ENCODE results near the gene HSP90AB1.

Gene HSP90AB1

DNA sequence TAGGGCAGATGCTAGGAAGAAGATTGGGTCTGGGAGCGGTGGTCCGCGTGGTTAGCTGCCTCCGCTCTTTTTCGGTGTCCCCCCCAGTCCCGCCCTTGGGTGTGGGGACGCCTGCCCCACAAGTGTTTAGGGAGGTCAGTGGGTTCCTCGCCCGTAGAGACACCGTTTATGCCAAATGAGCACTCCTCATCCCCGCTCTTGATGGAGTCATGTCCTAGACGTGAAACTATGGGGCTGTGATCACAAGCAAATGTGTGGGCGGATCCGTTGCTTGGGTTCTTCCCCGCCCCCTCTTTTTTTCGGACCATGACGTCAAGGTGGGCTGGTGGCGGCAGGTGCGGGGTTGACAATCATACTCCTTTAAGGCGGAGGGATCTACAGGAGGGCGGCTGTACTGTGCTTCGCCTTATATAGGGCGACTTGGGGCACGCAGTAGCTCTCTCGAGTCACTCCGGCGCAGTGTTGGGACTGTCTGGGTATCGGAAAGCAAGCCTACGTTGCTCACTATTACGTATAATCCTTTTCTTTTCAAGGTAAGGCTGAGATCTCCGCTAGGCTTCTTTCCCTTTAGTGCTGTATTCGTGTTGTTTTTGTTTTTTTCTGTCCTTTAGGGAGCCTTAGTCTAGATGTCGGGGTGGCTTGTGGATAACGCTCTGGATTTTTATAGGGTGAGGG lies at the start of gene HSP90AB1:
HSP90AB1 (plus strand) TSS at position 439 of the 675 bp plus-strand sequence. CDS start 1,529 bp downstream, outside the sequence.
- DNase-seq = peak; percentile 96

DNA sequence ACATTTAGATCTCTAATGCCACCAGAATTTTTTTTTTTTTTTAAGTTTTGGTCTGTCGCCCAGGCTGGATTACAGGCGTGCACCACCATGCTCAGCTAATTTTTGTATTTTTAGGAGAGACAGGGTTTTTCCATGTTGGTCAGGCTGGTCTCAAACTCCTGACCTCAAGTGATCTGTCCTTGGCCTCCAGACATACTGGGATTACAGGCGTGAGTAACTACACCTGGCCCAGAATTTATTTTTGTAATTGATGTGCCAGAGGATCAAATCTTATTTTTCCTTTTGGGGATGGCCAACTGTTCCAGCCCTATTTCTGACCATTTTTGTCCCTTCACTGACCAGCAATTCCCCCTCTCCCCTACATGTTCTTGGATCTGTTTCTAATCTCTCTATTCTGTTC lies 48.2 kb upstream of the HSP90AB1 start:
- DNase-seq = no peak

DNA sequence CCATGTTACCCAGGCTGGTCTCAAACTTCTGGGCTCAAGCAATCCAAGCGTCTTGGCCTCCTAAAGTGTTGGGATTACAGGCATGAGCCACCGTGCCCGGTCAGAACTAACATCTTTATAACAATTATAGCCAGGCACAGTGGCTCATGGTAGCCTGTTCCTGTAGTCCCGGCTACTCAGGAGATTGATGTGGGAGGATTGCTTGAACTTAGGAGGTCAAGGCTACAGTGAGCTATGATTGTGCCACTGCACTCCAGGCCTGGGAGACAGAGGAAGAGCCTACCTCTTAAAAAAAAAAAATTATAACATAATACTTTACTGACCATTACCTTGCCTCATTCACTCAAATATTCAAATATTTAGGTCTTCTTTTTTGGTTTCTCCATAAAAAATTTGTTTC lies 47.0 kb upstream of the HSP90AB1 start:
- no peak for DNase-seq

DNA sequence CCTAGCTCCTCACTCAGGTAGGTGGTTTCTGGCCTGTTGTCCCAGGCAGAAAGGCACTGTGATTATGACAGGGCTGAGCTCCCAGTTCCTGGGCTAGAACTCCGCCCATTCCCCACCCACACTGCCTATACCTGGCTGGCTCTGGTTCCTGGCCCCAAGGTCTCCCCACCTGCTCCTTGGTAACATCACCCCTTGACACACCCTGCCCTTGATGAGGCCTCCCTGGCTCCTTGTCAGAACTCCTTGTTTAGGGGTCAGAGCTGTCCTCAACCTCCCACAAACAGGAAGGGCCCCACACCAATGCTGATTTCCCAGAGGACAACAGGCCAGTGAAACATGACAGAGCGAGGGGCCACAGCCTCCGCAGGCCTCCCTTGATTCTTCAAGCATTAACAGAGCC lies 45.7 kb upstream of the HSP90AB1 start:
- DNase-seq = no peak

DNA sequence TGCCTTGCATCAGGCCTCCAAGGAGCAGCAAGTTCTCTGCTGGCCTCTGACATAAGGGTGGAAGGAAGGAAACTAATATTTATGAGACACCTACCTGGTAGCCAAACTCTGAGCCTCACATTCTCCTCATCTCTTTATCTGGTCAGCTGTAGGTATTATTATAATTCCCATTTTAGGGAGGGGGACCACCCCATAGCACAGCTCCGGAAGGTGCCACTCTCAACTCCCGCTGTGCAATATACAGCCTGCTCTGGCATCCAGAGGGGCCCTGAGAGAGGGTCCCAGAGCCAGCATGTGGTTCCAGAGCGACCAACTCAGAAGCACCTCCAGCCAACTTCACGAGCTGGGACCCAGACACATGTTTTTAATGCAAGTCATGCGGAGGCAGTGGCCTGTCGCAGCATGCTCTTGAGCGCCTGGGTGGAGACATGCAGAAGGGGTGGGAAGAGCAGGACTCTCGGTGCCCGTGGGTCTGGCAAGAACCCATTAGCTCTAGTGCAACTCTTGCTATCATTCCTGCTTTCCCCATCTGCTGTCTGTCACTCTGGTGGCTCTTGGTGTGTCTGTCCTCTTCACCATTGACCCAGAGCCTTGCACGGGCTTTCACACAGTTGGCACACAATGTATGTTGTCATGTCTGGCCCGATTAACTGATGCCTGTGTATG lies 45.1 kb upstream of the HSP90AB1 start:
- no peak for DNase-seq

DNA sequence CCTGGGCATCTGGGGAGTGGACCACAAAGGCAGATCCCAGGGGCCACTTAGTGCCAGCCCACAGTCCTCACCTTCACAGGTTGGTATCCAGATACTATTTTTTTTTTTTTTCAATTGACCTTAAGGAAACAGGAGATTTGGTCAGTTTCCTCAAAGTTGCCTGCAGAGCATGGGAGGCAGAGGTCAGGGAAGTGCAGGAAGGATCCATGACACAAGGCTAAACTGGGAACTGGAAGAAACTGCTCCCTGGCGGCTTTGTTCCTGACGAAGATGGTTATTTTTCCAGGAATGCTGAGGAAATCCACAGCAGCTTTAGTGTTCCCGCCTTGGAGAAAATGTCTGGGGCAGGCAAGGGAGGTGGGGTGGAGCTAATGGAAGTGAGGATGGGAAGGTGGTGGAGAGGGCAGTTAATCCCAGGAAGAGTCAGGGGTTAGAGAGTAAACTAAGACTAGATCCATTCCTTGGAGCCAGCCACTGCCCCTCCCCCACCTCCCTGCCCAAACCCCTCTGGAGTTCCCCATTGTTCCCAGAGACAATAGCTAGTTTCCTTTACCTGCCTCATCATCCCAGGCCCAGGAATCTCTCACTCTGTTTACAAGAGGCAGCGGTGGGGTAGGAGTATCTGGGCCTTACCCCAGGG lies 44.4 kb upstream of the HSP90AB1 start:
- no peak for DNase-seq

DNA sequence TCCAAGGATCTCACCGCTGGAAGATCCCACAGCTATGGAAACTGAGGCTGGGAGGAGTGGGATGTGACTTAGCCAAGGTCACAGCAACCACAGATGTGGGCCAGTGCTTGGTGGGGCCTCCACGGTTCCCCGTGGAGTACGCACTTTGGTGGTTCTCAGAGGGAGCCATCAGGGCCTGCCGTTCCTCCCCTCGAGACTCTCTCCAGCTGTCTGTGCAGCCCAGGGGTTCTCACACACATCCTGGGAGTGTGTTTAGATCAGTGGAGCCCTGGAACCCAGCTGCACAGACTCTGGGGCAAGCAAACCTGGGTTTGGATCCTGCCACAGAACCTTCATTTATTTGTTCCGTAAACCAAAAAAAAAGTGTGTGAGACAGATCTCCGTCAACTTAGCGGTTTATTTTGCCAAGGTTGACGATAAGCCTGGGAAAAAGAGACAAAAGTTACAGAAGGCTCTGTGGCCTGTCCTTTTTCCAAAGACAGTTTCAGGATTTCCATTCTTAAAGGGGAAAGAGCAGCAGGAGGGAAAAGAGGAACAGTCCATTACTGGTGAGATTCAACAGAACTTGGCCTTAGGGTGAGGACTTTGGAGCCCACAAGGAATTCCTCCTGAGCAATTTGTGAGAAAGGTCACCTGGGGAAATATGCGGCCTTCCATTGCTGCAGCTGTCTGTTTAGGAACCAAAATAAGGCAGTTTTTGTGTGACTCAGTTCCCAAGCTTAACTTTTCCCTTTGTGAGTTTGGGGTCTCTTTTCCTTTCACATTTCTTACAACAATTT lies 43.7 kb upstream of the HSP90AB1 start:
- no peak for DNase-seq

DNA sequence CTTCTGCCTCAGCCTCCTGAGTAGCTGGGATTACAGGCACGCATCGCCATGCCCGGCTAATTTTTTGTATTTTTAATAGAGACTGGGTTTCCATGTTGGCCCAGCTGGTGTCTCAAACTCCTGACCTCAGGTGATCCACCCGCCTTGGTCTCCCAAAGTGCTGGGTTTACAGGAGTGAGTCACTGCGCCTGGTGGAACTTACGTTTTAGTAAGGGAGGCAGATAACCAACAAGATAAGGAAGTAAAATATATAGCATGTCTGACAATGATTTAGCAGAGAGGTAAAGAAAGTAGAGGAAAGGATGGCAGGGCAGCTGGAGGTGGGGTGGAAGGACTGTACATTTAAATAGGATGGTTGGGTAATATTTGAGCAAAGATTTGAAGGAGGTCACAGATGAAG lies 42.9 kb upstream of the HSP90AB1 start:
- no peak for DNase-seq

DNA sequence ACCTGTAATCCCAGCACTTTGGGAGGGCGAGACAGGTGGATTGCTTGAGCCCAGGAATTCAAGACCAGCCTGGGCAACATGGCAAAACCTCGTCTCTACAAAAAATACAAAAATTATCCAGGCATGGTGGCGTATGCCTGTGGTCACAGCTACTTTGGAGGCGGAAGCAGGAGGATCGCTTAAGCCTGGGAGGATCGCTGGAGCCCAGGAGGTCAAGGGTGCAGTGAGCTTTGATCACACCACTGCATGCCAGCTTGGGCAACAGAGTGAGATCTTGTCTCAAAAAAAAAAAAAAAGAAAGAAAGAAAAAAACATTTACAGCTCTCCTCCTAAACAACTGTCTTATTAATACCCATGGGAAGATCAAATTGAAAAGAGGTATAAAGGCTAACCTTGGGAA lies 38.9 kb upstream of the HSP90AB1 start:
- no peak for DNase-seq

DNA sequence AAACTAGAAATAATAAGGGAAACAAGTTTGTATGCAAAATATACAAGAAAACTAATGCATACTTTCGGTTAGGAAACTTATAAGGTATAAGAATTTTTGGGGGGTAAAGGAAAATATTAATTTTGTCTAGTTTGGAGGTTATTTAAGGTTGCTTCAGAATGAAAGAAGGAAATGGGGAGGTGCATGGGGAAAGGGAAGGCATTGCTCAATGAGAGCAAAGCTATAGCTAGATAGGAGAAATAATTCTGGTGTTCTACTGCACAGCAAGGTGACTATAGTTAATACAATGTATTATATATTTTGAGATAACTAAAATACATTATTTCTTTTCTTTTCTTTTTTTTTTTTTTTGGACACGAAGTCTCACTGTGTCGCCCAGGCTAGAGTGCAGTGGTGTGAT lies 35.6 kb upstream of the HSP90AB1 start:
- DNase-seq = no peak

DNA sequence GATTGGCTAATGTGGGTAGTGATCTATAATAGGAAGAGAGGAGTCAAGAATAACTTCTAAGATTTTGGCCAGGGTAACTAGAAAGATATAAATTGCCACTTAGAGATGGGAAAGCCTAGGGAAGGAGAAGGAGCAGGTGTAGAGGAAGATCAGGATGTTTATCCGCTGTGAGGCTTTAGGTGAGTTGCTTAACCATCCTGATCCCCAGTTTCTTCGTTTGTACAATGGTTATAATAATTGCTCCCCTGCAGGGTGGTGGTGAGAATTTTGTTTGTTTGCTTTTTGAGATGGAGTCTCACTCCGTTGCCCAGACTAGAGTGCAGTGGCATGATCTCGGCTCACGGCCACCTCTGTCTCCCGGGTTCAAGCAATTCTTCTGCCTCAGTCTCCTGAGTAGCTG lies 32.6 kb upstream of the HSP90AB1 start:
- no peak for DNase-seq

DNA sequence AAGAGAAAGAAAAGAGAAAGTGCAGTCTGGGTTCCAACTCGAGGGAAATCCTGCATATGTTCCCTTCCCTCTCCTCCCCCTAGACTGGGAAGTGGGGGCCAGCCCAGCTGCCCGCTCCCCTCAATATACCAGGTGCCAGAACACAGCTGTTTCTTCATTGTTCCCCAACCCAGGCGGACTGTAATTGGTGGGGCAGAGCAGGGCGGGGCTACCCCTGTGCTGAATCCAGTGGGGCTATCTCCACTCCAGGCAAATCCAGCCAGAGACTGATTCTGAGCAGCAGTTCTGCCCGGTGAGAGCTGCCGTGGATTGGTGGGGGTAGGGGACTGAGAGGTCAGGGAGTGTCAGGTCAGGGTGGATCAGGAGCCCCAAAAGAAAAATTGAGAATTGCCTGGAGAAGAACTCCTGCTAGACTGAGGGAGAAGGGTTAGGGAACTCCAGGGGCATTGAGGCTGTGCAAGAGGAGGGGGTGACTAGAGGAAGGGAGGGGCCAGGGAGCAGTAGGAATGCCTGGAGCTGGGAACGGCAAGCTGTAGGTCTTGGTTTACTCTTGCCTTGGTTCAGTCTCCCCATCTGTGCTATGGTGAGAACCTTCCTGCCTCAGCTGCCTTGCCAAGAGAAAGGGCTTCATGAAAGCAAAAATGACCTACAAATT lies 30.1 kb upstream of the HSP90AB1 start, which contains the start of gene MYMX:
MYMX (plus strand) TSS at position 250 of the 655 bp plus-strand sequence. CDS start 546 bp downstream, outside the sequence.
- DNase-seq = no peak

DNA sequence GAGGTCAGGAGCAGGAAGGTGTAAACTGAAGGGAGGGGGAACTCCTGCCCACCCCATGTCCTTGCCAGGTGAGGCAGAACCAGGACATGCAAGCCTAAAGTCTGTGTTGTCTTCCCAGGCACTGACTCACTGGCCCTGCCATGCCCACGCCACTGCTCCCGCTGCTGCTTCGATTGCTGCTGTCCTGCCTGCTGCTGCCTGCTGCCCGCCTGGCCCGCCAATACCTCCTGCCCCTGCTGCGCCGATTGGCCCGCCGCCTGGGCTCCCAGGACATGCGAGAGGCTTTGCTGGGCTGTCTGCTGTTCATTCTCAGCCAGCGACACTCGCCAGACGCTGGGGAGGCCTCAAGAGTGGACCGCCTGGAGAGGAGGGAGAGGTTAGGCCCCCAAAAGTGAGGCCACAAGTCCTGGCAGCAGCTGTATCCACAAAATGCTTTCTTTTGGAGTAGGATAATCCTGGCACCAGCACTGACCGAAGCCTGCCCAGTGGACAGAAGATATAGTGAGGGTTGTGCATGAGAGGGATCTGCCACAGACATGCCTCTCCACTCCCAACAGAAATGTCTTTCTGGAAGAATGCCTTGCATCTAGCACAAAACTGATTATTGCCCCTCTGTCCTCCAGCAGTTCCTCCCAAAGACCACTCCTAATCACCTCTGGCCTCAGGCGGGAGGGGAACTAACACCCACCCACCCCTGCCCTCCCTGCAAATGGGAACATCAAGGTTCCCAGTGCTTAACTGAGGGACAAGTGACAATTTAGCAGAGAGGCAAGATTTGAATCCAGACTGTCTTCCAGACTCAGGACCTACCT lies 29.4 kb upstream of the HSP90AB1 start:
- DNase-seq = peak in 1 of 2 experiments; percentile 24

DNA sequence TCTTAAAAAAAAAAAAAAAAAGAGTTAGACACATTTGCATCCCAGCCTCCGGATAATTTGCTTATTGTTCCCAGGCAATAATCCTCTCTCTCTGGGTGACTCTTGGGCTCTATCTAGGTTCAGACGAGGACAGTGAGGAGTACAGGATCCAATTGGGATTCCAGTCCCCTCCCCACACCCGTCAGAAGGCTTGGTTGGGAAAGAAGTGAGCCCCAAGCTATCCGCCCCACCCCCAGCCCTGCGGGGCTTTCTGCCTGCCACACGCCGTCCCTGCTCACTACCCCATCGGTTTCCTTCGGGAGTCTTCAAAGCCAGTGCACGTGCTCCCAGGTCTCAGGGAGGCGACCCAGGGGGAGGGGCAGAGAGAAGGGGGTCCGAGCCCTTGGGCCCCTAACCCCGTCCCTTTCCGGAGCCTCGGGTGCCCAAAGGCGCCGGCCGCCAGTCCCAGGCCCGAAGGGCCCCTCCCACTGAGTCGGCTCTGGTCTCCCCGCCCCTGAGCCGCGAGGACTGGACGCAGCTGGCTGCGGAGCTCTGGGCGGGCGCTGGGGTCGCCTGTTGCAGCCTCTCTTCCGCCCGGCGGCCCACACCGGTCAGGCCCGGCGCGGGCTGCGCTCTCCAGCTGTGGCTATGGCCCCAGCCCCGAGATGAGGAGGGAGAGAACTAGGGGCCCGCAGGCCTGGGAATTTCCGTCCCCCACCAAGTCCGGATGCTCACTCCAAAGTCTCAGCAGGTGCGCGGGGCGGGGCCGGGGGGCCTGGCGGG lies 27.7 kb upstream of the HSP90AB1 start:
- peak; percentile 65 to 68 for DNase-seq

DNA sequence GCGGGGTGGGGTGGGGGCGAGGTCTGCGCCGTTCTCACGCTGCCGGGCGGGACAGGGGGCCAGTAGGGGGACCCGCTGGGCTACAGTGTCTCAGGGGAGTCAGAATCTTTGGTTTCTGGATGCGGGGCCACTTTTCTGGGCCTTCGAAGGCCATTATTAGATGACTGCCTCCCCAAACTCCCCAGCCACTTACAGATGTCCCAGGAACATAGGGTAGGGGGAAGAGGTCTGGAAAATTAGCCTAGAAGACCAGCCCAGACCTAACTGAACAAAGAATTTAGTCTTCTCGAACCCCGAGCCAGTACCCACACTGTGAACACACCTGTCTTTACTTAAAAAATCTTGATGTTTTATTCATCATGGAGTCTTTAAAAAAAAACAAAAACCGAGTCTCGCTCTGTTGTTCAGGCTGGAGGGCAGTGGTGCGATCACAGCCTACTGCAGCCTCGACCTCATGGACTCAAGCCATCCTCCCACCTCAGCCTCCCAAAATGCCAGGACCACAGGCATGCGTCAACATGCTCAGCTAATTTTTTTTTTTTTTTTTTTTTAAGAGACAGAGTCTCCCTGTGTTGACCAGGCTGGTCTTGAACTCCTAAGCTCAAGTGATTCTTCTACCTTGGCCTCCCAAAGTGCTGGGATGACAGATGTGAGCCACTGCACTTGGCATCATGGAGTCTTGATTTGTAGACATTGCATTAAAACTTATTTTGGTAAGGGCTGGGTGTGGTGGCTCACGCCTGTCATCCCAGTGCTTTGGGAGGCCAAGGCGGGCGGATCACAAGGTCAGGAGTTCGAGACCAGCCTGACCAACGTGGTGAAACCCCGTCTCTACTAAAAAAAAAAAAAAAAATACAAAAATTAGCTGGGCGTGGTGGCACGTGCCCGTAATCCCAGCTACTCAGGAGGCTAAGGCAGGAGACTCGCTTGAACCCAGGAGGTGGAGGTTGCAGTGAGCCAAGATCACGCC lies 26.8 kb upstream of the HSP90AB1 start:
- no peak for DNase-seq

DNA sequence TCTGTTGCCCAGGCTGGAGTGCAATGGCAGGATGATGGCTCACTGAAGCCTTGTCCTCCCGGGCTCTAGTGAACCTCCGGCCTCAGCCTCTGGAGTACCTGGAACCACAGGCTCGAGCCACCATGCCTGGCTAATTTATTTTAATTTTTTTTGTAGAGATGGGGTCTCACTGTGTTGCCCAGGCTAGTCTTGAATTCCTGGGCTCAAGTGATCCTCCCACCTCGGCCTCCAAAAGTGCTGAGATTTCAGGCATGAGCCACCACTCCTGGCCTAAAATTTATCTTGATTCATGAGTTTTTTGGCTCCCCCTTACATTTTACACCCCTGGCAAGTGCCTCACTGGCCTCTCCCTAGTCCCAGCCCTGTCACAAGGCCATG lies 26.0 kb upstream of the HSP90AB1 start:
- no peak for DNase-seq

DNA sequence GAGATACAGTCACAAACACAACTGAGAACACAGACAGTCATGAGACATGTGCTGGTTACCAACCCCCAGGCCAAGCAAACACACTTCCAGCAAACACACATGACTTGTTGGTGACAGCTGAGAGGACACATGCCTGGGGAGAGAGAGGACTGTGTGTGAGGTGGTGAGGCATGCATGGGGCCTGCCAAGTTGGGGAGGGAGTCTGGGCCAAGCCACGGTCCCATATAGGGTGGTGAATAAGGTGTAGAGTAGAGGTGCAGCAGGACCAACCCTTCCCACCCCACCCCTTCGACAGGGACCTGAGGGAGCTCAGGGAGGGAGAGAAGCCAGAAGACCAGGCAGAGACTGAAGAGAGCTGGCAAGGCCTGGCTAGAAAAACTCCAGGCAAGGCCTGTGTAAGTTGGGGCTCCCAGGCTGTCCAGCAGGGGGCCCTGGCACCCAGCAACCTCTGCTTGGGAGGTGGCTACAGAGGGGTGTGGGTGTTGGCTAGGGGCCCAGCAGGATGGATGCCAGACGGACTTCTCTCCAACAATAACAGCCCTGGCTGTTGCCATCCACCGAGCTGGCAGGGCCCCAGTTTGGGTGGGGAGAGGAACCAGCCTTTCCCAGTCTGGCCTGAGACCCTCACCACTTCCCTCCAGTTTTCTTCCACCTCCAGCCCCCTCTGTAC lies 25.5 kb upstream of the HSP90AB1 start:
- peak; percentile 84 to 89 for DNase-seq

DNA sequence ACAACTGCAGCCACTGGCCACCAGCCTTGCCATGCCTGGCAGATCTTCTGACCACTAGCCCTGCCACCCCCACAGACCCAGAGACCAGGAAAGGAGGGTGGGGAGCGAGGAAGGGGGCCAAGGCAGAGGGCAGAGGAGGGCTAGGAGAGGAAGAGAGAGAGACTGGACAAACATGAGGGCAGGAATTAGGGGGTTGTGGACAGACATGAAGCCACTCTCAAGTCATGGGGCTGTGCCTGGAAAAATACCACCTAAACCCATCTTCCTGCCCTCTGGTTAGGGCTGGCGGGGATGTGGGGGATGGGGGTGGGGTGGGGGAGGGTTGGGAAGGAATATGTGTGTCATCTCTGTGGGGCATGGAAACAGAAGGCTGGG lies 25.0 kb upstream of the HSP90AB1 start:
- DNase-seq = no peak
